Umbilical cord (tissue), 2 donors: ENCODE results near the gene BCL11B. TPM values are rescaled to one million over a fixed set of nuclear protein-coding genes. Genes with fewer than 3 reads are reported as not detected.
A peak's percentile ranks its signal among the peaks of the same experiment; 100 is the strongest.

ENCODE experiments used
- DNase-seq: peaks from one replicate; pipeline ENCODE4 v3.0.0-alpha.2; 2015; ENCODE audit warnings: low spot score
- total RNA-seq: library from RNA; depleted of rRNA; stranded (reverse); fragments of >200 nt; gene quantifications from one replicate; pipeline ENCODE4 v1.2.3, GENCODE V29; 2014; ENCODE audit warnings: low replicate concordance; ENCODE audit not compliant: insufficient read depth

BCL11B gene
- 2.6 TPM for total RNA-seq

DNA sequence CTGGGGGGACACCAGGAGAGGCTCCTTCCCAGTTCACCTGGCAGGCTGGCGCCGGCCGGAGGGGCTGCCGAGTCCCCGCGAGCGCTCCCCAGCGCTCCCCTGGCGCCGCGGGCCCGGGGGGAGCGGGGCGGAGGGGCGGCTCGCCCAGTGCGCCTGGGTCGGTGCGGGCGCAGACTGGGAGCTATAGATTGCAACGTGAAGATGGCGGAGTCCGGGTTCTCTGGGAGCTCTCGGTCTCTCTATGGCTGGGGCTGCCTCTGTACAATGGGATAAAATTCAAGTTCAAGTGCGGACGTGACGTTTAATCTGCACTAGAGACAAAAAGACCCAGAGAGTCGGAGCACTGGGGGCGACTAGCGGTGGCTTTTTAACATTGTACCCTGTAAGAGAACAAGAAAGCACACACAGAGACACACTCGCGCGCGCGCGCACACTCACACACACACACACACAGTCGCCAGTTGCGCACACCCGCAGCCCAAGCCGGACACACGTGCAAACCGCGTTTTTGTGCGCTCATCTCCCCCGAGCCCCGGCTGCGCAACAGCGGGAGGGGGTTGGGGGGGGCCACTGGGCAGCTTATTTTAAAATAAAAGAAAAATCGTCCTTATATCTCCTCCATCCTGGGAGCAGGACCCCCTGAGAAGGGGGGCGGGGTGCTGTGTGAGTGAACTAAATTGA, at the start of gene BCL11B:
BCL11B (minus strand) TSS at position 247 of the 681 bp plus-strand sequence. CDS start 979 bp downstream, outside the sequence.
- DNase-seq: peak; percentile 96

- DNase-seq: no peak
These were observed 49.4 kb upstream of the BCL11B start for GRCh38 chr14:99321236-99321925.

- no peak for DNase-seq
These were observed 48.7 kb upstream of the BCL11B start for GRCh38 chr14:99320621-99321235.

DNA sequence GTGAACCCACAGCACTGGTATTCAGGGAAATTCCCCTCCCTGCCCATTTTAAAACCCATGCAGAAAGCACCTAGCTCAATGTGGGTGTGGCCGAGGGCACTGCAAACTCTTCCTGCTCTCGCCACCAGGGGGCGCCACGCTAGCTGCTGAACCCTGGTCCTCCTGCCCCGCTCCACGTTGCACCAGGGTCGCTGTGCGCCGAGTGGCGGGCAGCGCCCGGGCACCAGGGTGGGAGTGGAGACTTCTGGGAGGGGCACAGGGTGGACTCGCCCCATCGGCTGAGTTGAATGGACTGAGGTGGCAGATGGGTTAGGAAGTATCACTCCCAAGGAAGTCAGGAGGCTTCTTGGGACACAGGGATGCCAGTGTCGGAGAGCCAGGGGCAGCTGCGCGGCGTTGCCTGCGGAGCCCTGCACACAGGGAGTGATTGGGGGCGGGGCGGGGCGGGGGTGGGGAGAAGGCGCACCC, 48.1 kb upstream of the BCL11B start:
- peak; percentile 26 for DNase-seq

DNA sequence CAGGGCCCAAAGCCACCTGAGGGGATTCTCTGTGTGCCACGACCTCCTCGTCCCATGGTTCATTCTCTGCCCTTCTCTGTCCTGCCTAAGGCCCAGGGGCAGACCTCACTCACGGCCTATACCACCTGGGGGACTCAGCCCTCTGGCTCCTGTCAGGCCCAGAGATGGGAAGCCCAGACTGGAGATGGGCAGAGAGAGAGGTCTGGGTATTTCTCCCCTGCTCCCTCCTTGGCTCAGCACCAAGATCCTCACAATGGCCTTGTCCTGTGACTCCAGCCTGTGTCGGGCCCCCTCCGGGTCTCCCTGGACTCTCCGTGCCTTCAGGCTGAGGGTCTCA, 46.9 kb upstream of the BCL11B start:
- DNase-seq: no peak

- DNase-seq: no peak
These were observed 46.3 kb upstream of the BCL11B start for GRCh38 chr14:99318091-99318958.

DNA sequence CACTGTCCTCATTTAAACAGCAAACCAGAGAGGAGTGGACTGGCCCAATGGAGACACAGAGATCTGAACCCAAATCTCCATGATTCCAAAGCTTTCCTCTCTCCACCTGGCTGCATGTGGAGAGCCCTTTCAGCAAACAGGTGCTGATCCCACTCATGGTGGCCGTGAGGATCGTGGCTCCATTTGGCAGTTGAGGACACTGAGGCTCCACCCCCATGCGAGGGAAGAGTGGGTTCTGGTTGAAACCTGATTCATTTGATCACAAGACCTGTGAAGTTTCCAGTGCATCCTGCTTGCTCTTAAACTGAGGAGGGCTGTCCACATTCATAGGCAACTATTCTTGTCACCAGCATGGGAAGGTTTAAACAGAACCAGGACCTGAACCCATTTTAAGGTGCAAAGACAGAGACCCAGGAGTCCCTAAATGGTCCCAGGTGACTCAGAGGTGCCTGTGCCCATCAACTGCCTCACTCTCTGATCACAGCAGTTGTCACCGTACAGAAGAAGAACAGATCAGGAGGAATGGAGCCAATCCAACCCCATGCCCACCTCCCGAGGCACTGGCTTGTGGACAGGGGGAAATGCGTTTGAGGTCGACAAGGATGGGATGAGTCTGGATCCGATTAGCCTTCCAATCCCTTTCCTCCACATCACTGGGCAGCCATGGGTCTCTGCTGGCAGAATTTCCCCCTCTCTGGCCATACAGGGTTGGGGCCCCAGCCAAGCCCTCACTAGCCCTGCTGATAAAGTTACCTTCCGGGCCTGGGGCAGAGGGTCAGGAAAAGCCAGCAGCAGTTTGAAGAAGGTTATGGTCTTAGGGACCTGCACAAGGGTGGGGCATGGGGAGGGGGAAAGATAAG, 45.5 kb upstream of the BCL11B start:
- DNase-seq: no peak

- no peak for DNase-seq
These were observed 44.5 kb upstream of the BCL11B start for GRCh38 chr14:99316281-99317163.

DNA sequence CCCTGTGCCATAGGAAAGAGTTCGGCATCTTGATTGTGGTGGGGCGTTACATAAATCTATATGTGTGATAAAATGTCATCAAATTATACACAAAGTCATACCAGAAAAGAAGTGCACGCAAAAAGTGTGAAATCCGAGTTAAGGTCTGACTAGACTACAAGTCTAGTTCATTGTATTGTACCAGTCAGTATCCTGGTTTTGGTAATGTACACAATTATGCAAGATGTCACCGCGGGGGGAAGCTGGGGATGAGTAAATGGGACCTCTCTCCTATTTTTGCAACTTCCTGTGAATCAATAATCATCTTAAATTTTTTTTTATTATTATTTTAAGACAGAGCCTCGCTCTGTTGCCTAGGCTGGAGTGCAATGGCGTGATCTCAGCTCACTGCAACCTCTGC, 43.2 kb upstream of the BCL11B start:
- no peak for DNase-seq

- DNase-seq: no peak
These were observed 42.6 kb upstream of the BCL11B start for GRCh38 chr14:99314623-99315022.

GRCh38 chr14:99313234-99313633, 41.2 kb upstream of the BCL11B start:
- DNase-seq: no peak

DNA sequence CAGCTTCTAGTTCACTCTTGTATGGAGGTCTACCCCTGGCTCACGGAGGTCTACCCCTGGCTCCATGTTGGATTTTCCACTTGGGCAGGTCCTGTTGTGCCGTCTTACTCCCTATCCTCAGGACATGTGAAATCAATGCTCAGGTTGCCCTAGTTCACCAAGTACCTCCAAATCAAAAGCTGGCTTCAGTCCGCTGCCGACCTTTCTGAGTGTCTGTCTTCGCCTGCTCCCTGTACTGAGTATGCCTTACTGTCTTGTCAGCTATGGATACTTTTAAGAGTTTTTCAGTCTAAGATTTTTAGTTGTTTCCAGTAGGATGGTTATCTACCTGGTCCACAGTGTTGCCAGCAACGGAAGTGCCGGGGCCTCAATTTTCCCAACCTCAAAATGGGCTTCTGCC, 40.1 kb upstream of the BCL11B start:
- DNase-seq: no peak

DNA sequence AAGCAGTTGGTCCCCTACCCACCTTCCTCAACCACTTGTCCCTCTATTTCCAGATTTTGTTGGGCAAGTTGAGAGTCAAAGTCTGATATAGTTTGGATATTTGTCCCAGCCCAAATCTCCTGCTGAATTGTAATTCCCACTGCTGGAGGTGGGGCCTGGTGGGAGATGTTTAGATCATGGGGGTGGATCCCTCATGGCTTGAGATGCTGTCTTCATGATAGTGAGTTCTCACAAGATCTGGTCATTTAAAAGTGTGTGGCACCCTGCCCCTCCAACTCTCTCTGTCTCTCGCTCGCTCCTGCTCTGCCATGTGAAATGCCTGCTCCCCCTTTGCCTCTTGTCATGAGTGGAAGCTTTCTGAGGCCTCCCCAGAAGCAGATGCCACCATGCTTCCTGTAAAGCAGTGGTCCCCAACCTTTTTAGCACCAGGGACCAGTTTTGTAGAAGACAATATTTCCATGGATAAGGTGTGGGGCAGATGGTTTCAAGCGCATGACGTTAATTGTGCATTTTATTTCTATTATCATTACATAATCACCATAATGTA, 37.3 kb upstream of the BCL11B start:
- no peak for DNase-seq

DNA sequence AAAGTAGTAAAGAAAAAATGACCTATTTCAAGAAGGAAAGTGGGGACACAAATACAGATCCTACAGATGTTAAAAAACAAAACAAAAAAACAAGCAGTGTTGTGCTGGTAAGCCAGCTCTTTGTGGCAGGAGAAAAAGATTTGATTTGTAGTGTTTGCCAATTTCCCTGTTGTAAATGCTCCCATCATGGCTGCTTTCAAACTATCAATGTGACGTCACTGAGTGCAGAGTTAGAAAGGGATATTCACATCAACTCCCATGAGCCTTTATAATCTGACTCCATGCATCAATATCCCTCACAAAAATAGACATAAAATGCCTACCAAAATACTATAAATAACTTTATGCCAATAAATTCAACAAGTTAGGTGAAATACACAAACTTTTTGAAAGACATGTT, 32.2 kb upstream of the BCL11B start:
- DNase-seq: no peak

- no peak for DNase-seq
These were observed 28.2 kb upstream of the BCL11B start for GRCh38 chr14:99300190-99300589.

- DNase-seq: no peak
These were observed 24.5 kb upstream of the BCL11B start for GRCh38 chr14:99296517-99296916.

DNA sequence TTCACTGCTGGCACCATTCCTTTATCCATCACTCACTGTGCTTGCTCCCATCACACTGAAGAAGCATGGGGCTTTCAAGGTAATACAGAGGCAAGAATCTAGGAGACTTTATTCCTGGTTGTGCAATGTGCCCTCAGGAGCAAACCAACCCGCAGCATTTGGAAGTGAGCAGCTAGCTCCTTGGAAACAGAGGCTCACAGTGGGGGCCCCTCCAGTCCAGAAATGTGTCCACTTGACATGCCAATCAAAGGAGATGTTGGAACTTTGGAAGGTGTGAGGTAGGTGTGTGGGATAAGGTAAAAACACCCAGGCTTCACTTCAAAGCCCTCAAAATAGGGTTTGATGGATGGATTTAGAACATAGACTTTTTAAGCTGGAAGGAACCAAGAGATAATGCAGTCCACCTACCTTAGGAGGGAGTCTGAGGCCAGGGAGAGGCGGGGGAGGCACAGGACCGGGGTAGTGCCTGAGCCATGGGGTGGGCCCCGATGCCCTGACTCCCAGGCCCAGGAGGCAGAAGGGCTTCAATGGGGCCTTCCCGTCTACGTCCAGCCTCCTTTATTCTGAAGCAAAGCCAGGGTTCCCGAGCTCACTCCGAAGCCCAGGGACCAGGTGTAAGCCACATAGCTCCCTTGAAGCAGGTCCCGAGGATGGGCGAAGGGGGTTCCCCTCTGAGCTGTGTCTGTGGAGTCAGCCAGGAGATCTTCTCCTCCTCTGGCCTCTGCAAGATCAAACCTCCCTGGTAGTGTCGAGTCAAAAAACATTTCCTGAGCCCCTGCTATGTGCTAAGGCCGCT, 17.6 kb upstream of the BCL11B start:
- no peak for DNase-seq

DNA sequence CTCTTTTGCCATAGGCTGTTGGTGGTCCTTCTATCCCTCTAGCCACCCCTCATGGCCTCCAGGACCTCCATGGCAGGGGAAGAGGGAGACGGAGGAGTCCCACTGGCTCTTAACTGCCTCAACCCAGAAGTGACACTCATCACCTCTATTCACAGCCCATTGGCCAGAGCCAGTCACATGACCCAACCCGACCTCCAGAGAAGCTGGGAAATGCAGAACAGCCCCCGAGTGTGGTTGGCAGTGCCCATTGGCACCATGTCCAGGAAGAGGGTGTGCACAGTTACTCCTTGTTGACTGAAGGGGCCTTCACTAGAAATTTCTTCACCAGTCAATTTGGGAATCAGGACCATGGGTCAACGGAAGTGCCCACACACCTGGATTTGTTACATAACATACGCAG, 17.0 kb upstream of the BCL11B start:
- DNase-seq: no peak
